ENCODE data around the gene BICC1. TPM values are rescaled to one million over a fixed set of nuclear protein-coding genes. Genes with fewer than 3 reads are reported as not detected.

Gene BICC1
- total and polyA plus RNA-seq, 2 donors (not counting 3 experiments of a cell fraction or from before 2014, with no cell fraction given) = 0.06 to 0.29 TPM

GRCh38 chr10:58543141-58543540 lies 30.5 kb downstream of the BICC1 start:
- Histone ChIP-seq H3K27ac (ENCODE audit: insufficient read depth, low read depth, low read length) (no peak overlapping the region), H3K4me1 (ENCODE audit: control insufficient read depth, extremely low read depth, insufficient read depth, low read length) (no peaks in the 10 kb centered on the region), H3K9me3 (replicated peaks; ENCODE audit: control insufficient read depth, insufficient read depth, low read length) (no peaks in the 10 kb centered on the region), H3K4me3 (replicated peaks in 1 of 3; ENCODE audit: insufficient read depth in 1 of 3, low read depth in 1 of 3, low read length in 3 of 3) (no peak overlapping the region), H3K27me3 (ENCODE audit: control insufficient read depth in 2 of 2, insufficient read depth in 2 of 2, low read length in 2 of 2) (no peaks in the 10 kb centered on the region), H4K20me1 (replicated peaks; ENCODE audit: control insufficient read depth, extremely low read depth, insufficient read depth, low read length) (no peaks in the 10 kb centered on the region), H3K9me1 (replicated peaks; ENCODE audit: control insufficient read depth, extremely low read depth, insufficient read depth, low read length) (no peaks in the 10 kb centered on the region), H2AFZ (ENCODE audit: low read depth, low read length) (no peak overlapping the region), H3K79me2 (ENCODE audit: control insufficient read depth, insufficient read depth, low read length) (no peaks in the 10 kb centered on the region), H3K9ac (replicated peaks; ENCODE audit: extremely low read depth, insufficient read depth, low read length) (no peak overlapping the region), H3K4me2 (ENCODE audit: insufficient read depth, low read length) (no peak overlapping the region), H3K36me3 (ENCODE audit: control insufficient read depth in 2 of 2, extremely low read depth in 1 of 2, insufficient read depth in 2 of 2, low read length in 2 of 2) (no peaks in the 10 kb centered on the region)
- DNase-seq (ENCODE audit: low read depth, low spot score) (no peak), FAIRE-seq (no peak)
- TF ChIP-seq JUN (IDR thresholded peaks at IDR 0.05; ENCODE audit: borderline replicate concordance, insufficient read depth, insufficient read length, low read depth) (no peak), POLR2AphosphoS5 (IDR thresholded peaks at IDR 0.05; ENCODE audit: insufficient read depth, low read depth, low read length) (no peak)
- ChIA-PET POLR2A (no interaction called here), CTCF (interaction anchor here (3.2 kb wide), 1 partner anchor 11 kb away, joined by 17 read pairs; no protein-coding TSS in a partner anchor)
- intact Hi-C loops (cut with micrococcal nuclease) (no loop called here), dilution Hi-C loops (cut with MboI; ENCODE audit: extremely low pct_ligation_motif_present, low sequenced_read_pairs) (no loop called here)
- BruUV-seq (replicated peaks) = no TSS peak

- no TSS peak for BruUV-seq (replicated peaks)
- H3K4me2 ChIP-seq (ENCODE audit: insufficient read depth, low read length) = no peak overlapping the region
- ChIA-PET POLR2A (no interaction called here), CTCF (interaction anchor here (3.2 kb wide), 1 partner anchor 12 kb away, joined by 17 read pairs; no protein-coding TSS in a partner anchor)
- no peak overlapping the region for H2AFZ ChIP-seq (ENCODE audit: low read depth, low read length)
- H3K4me3 ChIP-seq (replicated peaks in 1 of 3; ENCODE audit: insufficient read depth in 1 of 3, low read depth in 1 of 3, low read length in 3 of 3) = no peak overlapping the region
- H3K79me2 ChIP-seq (ENCODE audit: control insufficient read depth, insufficient read depth, low read length) = no peaks in the 10 kb centered on the region
- H4K20me1 ChIP-seq (replicated peaks; ENCODE audit: control insufficient read depth, extremely low read depth, insufficient read depth, low read length) = no peaks in the 10 kb centered on the region
- no peaks in the 10 kb centered on the region for H3K9me1 ChIP-seq (replicated peaks; ENCODE audit: control insufficient read depth, extremely low read depth, insufficient read depth, low read length)
- H3K36me3 ChIP-seq (ENCODE audit: control insufficient read depth in 2 of 2, extremely low read depth in 1 of 2, insufficient read depth in 2 of 2, low read length in 2 of 2) = no peaks in the 10 kb centered on the region
- dilution Hi-C loops (cut with MboI; ENCODE audit: extremely low pct_ligation_motif_present, low sequenced_read_pairs) (no loop called here), intact Hi-C loops (cut with micrococcal nuclease) (no loop called here)
- DNase-seq (ENCODE audit: low read depth, low spot score) (no peak), FAIRE-seq (no peak)
- no peak overlapping the region for H3K27ac ChIP-seq (ENCODE audit: insufficient read depth, low read depth, low read length)
- H3K4me1 ChIP-seq (ENCODE audit: control insufficient read depth, extremely low read depth, insufficient read depth, low read length) = no peaks in the 10 kb centered on the region
- H3K9ac ChIP-seq (replicated peaks; ENCODE audit: extremely low read depth, insufficient read depth, low read length) = no peak overlapping the region
- H3K27me3 ChIP-seq (ENCODE audit: control insufficient read depth in 2 of 2, insufficient read depth in 2 of 2, low read length in 2 of 2) = no peaks in the 10 kb centered on the region
- H3K9me3 ChIP-seq (replicated peaks; ENCODE audit: control insufficient read depth, insufficient read depth, low read length) = no peaks in the 10 kb centered on the region
- TF ChIP-seq GATA2 (IDR thresholded peaks at IDR 0.05; ENCODE audit: insufficient read depth, insufficient read length, low read depth, low read length) (no peak), POLR2AphosphoS5 (IDR thresholded peaks at IDR 0.05; ENCODE audit: insufficient read depth, low read depth, low read length) (no peak), CTCF (IDR thresholded peaks at IDR 0.05; ENCODE audit: extremely low read depth in 1 of 2, insufficient read depth in 1 of 2, low read depth in 1 of 2, low read length in 2 of 2) (no peak), EZH2 (IDR thresholded peaks at IDR 0.05; ENCODE audit: borderline replicate concordance, low read depth, low read length, severe bottlenecking) (no peak), POLR2A (IDR thresholded peaks at IDR 0.05; ENCODE audit: low read depth, low read length) (no peak), MAX (IDR thresholded peaks at IDR 0.05; ENCODE audit: insufficient read depth, insufficient read length) (no peak), JUN (IDR thresholded peaks at IDR 0.05; ENCODE audit: borderline replicate concordance, insufficient read depth, insufficient read length, low read depth) (no peak), FOS (IDR thresholded peaks at IDR 0.05; ENCODE audit: borderline replicate concordance, insufficient read depth, low read length) (no peak), MYC (IDR thresholded peaks at IDR 0.05; ENCODE audit: low read depth, low read length) (no peak)
Observed at GRCh38 chr10:58544135-58544534, 31.5 kb downstream of the BICC1 start.
